Measurements from ENCODE around the gene CFAP206.
A peak's percentile ranks its signal among the peaks of the same experiment; 100 is the strongest.

Gene CFAP206

GRCh38 chr6:87501809-87502572, 94.2 kb downstream of the CFAP206 start:
- ATAC-seq (replicated peaks) (no peak), DNase-seq (no peak)
- Mint-ChIP-seq H3K9me3 (no peaks in the 10 kb centered on the region), H3K4me3 (no peak overlapping the region), H3K4me1 (ENCODE audit: low read depth in 2 of 2) (no peaks in the 10 kb centered on the region), H3K36me3 (ENCODE audit: insufficient read depth) (peaks cover 17% of the 10 kb centered on the region), H3K27ac (no peak overlapping the region), H3K27me3 (no peaks in the 10 kb centered on the region)

- Mint-ChIP-seq H3K4me3 (no peak overlapping the region), H3K27ac (peak overlapping the region in 1 of 2 donors; percentile 52), H3K27me3 (no peaks in the 10 kb centered on the region), H3K36me3 (ENCODE audit: insufficient read depth) (peaks cover 12% of the 10 kb centered on the region), H3K9me3 (no peaks in the 10 kb centered on the region), H3K4me1 (ENCODE audit: low read depth in 2 of 2) (no peaks in the 10 kb centered on the region)
- DNase-seq (no peak), ATAC-seq (replicated peaks) (no peak)
Observed at GRCh38 chr6:87504441-87504840, 96.7 kb downstream of the CFAP206 start.
